ENCODE results near the gene DGKI. TPM values are rescaled to one million over a fixed set of nuclear protein-coding genes. Genes with fewer than 3 reads are reported as not detected.

The DGKI gene
- total RNA-seq, 1 donor from 2014 or later: 0.69 TPM

- H3K27me3 Mint-ChIP-seq (ENCODE audit: unreplicated experiment): peaks cover 11% of the 10 kb centered on the region
- no peak overlapping the region for H3K4me3 Mint-ChIP-seq (ENCODE audit: unreplicated experiment)
- peaks cover 11% of the 10 kb centered on the region for H3K4me1 Mint-ChIP-seq (ENCODE audit: unreplicated experiment)
- DNase-seq (ENCODE audit: low spot score): no peak
- TF ChIP-seq, protein P1, sequence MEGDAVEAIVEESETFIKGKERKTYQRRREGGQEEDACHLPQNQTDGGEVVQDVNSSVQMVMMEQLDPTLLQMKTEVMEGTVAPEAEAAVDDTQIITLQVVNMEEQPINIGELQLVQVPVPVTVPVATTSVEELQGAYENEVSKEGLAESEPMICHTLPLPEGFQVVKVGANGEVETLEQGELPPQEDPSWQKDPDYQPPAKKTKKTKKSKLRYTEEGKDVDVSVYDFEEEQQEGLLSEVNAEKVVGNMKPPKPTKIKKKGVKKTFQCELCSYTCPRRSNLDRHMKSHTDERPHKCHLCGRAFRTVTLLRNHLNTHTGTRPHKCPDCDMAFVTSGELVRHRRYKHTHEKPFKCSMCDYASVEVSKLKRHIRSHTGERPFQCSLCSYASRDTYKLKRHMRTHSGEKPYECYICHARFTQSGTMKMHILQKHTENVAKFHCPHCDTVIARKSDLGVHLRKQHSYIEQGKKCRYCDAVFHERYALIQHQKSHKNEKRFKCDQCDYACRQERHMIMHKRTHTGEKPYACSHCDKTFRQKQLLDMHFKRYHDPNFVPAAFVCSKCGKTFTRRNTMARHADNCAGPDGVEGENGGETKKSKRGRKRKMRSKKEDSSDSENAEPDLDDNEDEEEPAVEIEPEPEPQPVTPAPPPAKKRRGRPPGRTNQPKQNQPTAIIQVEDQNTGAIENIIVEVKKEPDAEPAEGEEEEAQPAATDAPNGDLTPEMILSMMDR (IDR thresholded peaks at IDR 0.05; ENCODE audit: unreplicated experiment): no peak
- peaks cover 48% of the 10 kb centered on the region for H3K36me3 Mint-ChIP-seq (ENCODE audit: low read depth, unreplicated experiment)
- no peak overlapping the region for H3K27ac Mint-ChIP-seq (ENCODE audit: unreplicated experiment)
- no peaks in the 10 kb centered on the region for H3K9me3 Mint-ChIP-seq (ENCODE audit: unreplicated experiment)
Measured at GRCh38 chr7:137882806-137883205, 36.0 kb upstream of the DGKI start.

- Mint-ChIP-seq H3K4me3 (ENCODE audit: unreplicated experiment) (peak overlapping the region; percentile 79), H3K4me1 (ENCODE audit: unreplicated experiment) (peaks cover 11% of the 10 kb centered on the region), H3K27me3 (ENCODE audit: unreplicated experiment) (peaks cover 11% of the 10 kb centered on the region), H3K9me3 (ENCODE audit: unreplicated experiment) (no peaks in the 10 kb centered on the region), H3K27ac (ENCODE audit: unreplicated experiment) (peak overlapping the region; percentile 30), H3K36me3 (ENCODE audit: low read depth, unreplicated experiment) (peaks cover 49% of the 10 kb centered on the region)
- no peak for DNase-seq (ENCODE audit: low spot score)
- TF ChIP-seq, protein P1 (IDR thresholded peaks at IDR 0.05; ENCODE audit: unreplicated experiment): no peak
Measured at GRCh38 chr7:137882261-137882668, 35.5 kb upstream of the DGKI start.

DNA sequence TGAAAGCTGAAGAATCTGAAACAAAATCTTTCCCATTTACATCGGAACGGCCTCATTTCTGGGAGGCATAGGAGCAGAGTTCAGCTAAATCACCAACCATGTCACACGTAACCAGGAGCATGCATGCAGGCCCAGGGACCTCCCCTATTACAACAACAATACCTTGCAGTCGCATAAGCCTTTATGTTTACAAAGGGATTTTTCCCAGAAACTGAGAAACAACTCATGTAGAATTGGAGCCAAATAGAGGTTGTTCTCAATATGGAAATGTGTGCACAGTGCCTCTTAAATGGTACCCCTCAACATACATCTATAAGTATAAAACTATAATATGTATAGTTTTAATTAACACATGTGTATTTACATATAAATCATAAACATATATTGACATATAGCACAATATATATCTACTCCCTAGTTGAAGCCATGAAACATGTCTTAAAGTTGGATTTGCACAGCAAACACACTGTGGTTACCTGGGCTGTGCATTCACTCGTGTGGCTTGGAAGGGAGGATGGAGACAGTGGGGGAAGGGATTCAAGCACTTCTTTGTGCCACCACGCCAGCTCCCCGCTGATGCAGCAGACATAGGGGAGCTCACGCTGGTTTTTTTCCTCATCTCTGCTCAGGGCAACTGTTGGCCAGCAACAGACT lies 35.0 kb upstream of the DGKI start:
- peaks cover 11% of the 10 kb centered on the region for H3K4me1 Mint-ChIP-seq (ENCODE audit: unreplicated experiment)
- no peaks in the 10 kb centered on the region for H3K9me3 Mint-ChIP-seq (ENCODE audit: unreplicated experiment)
- H3K4me3 Mint-ChIP-seq (ENCODE audit: unreplicated experiment): peak overlapping the region; percentile 79
- H3K27me3 Mint-ChIP-seq (ENCODE audit: unreplicated experiment): peaks cover 11% of the 10 kb centered on the region
- TF ChIP-seq, protein P1 (IDR thresholded peaks at IDR 0.05; ENCODE audit: unreplicated experiment): no peak
- H3K27ac Mint-ChIP-seq (ENCODE audit: unreplicated experiment): no peak overlapping the region
- peaks cover 53% of the 10 kb centered on the region for H3K36me3 Mint-ChIP-seq (ENCODE audit: low read depth, unreplicated experiment)
- no peak for DNase-seq (ENCODE audit: low spot score)

DNA sequence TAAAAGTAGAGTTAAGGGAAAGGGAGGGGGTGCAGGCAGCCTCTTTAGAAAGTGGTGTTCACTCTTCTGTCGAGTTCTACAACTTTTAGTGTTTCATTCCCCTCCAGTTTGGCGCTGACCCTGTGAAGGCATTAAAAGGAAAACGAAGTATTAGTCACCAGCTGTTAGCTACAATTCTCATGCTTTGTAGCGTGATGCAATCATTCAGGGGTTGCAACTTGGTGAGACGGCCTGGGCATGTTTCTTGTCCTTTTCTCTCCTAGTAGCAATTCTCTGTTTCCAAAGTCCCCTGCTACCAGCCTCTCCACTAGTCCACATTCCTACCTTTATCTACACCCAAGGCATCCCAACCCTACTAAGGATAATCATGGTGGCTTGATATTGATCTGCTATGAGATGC lies 33.7 kb upstream of the DGKI start:
- TF ChIP-seq, protein P1 (IDR thresholded peaks at IDR 0.05; ENCODE audit: unreplicated experiment): no peak
- Mint-ChIP-seq H3K27me3 (ENCODE audit: unreplicated experiment) (peaks cover 11% of the 10 kb centered on the region), H3K4me1 (ENCODE audit: unreplicated experiment) (peaks cover 11% of the 10 kb centered on the region), H3K27ac (ENCODE audit: unreplicated experiment) (no peak overlapping the region), H3K9me3 (ENCODE audit: unreplicated experiment) (no peaks in the 10 kb centered on the region), H3K4me3 (ENCODE audit: unreplicated experiment) (no peak overlapping the region), H3K36me3 (ENCODE audit: low read depth, unreplicated experiment) (peaks cover 56% of the 10 kb centered on the region)
- no peak for DNase-seq (ENCODE audit: low spot score)

DNA sequence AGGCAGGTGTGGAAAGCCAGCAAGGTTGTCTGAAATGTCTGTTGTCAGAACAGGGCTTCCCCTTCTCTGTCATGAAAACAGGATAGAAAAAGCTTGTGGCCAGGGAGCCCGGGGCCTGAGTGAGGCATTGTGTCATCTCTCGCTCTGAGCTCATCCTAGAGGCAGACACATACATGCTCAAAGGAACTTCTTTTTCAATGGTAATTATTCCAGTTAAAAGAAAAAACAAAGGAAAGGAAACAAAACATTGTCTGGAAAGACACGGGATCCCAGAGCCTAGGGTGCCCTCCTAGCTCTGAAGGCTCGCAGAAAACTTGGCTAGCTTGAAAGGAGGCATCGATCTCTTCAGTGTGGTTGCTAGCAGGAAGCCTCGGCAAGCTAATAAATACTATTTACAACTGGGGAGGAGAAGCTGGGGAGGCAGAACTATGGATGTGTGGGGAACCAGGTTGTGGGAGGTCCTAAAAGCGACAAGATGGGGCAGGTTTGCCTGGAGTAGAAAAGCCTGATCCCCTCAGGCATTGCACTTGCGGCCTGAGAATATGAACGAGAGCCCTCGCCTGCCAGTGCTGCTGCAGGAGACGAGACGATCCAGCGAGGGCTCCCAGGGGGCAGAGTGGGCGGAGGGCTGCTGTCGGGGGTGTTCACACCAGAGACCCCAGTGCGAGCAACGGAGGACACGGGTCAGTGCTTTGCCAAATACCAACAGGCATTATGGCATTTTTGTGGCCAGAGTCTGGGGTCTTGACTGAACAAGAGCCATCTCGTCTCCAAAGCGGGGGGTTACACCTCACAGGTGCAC lies 32.8 kb upstream of the DGKI start:
- DNase-seq (ENCODE audit: low spot score): no peak
- Mint-ChIP-seq H3K4me1 (ENCODE audit: unreplicated experiment) (peaks cover 11% of the 10 kb centered on the region), H3K27ac (ENCODE audit: unreplicated experiment) (peak overlapping the region; percentile 46), H3K9me3 (ENCODE audit: unreplicated experiment) (no peaks in the 10 kb centered on the region), H3K27me3 (ENCODE audit: unreplicated experiment) (peaks cover 7% of the 10 kb centered on the region), H3K36me3 (ENCODE audit: low read depth, unreplicated experiment) (peaks cover 54% of the 10 kb centered on the region), H3K4me3 (ENCODE audit: unreplicated experiment) (peak overlapping the region; percentile 37)
- TF ChIP-seq, protein P1 (IDR thresholded peaks at IDR 0.05; ENCODE audit: unreplicated experiment): no peak

Data from endothelial cell (in vitro differentiated cells).